Activated naive CD8-positive, alpha-beta T cell (primary cell): ENCODE measurements around the gene CTSD.
A peak's percentile ranks its signal among the peaks of the same experiment; 100 is the strongest.
"Not testable (repeated sequence)": the region's sequence is repeated elsewhere in the genome, so short reads cannot be mapped to it uniquely, and the experiment has no call there.

Source experiments
- H3K27ac Mint-ChIP-seq: one replicate; pipeline ENCODE4 v1.8.0; 2021; ENCODE audit warnings: mixed read lengths
- H3K27me3 Mint-ChIP-seq: one replicate; pipeline ENCODE4 v1.8.0; 2021; ENCODE audit warnings: mixed read lengths
- H3K36me3 Mint-ChIP-seq: one replicate; pipeline ENCODE4 v1.8.0; 2021; ENCODE audit warnings: mixed read lengths
- H3K4me1 Mint-ChIP-seq: one replicate; pipeline ENCODE4 v1.8.0; 2021; ENCODE audit warnings: low read depth, mixed read lengths
- H3K4me3 Mint-ChIP-seq: one replicate; pipeline ENCODE4 v1.8.0; 2021; ENCODE audit warnings: mild to moderate bottlenecking, mixed read lengths
- H3K9me3 Mint-ChIP-seq: one replicate; pipeline ENCODE4 v1.8.0; 2021; ENCODE audit warnings: low read depth, mixed read lengths

Gene CTSD

DNA sequence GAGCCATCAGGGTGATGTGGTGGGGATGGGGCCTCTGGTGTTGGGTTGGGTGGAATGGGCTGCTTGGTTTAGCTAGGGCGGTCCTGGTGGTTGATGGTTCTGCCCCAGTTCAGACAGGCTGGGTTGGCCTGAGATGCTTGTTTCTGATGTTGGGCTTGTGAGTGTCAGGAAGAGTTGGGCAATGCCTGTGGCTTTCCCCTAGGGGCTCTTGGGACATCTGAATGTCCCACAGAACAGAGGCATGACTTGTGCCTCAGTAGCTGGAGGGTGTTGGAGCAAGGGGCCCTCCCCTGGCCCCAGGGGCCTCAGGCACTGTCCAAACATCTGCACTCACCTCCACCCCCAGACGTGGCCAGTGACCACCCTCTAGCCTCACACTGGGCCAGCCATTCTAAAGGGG is 14.0 kb upstream of the CTSD start:
- H3K4me1 Mint-ChIP-seq, result peaks cover 6% of the 10 kb centered on the region
- no peaks in the 10 kb centered on the region for H3K36me3 Mint-ChIP-seq
- no peaks in the 10 kb centered on the region for H3K27me3 Mint-ChIP-seq
- no peaks in the 10 kb centered on the region for H3K9me3 Mint-ChIP-seq
- H3K27ac Mint-ChIP-seq, result no peak overlapping the region
- no peak overlapping the region for H3K4me3 Mint-ChIP-seq

DNA sequence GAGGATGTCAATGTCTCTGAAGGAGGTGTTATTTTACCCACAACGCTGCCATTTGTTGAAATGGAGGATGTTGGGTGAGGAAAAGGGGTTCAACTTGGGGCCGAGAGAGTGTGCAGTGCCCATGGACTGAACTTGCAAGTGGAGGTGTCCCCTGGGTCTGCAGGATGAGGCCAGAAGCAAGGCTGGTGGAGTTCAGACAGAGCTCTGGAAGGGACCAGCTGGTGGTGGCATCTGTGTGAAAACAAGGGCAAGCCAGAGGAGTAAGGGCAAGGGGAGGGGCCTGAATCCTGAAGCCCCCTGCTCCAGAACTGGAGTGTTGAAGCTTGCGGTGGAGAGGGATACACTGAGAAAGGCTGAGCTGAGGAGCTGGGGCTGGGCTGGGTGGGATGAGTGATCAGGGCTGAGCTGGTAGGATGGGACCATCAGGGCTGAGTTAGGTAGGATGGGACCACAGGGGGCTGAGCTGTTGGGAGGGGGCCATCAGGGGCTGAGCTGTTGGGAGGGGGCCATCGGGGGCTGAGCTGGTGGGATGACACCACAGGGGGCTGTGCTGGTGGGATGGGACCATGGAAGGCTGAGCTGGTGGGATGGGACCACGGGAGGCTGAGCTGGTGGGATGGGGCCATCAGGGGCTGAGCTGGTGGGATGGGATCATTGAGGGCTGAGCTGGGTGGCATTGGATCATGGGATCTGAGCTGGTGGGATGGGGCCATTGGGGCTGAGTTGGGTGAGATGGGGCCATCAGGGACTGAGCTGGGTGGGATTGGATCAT is 13.4 kb upstream of the CTSD start:
- H3K4me3 Mint-ChIP-seq, result no peak overlapping the region
- no peaks in the 10 kb centered on the region for H3K27me3 Mint-ChIP-seq
- H3K27ac Mint-ChIP-seq, result no peak overlapping the region
- H3K4me1 Mint-ChIP-seq, result peaks cover 12% of the 10 kb centered on the region
- no peaks in the 10 kb centered on the region for H3K9me3 Mint-ChIP-seq
- H3K36me3 Mint-ChIP-seq, result no peaks in the 10 kb centered on the region

DNA sequence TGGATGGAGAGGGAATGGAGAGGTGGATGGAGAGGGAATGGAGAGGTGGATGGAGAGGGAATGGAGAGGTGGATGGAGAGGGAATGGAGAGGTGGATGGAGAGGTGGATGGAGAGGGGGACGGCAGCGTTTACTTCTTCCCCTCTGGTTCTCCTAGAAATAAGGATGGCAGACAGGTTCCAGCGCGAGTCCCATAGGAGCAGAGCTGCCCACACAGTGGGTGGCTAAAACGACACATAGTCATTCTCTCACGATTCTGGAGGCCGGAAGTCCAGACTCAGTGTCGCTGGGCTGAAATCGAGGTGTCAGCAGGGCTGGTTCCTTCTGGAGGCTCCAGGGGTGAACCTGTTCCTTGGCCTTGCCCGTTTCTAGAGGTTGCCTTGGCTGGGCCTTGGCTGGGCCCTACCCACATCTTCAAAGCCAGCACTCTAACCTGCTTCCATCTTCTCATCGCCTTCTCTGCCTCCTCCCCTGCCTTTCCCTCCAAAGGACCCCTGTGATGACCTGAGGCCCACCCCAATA is 12.7 kb upstream of the CTSD start:
- Mint-ChIP-seq H3K27ac (no peak overlapping the region), H3K4me3 (no peak overlapping the region), H3K9me3 (no peaks in the 10 kb centered on the region), H3K4me1 (peaks cover 19% of the 10 kb centered on the region), H3K27me3 (no peaks in the 10 kb centered on the region), H3K36me3 (no peaks in the 10 kb centered on the region)

- H3K27ac Mint-ChIP-seq, result no peak overlapping the region
- peaks cover 19% of the 10 kb centered on the region for H3K4me1 Mint-ChIP-seq
These were observed 11.2 kb upstream of the CTSD start for GRCh38 chr11:1774886-1775285.

DNA sequence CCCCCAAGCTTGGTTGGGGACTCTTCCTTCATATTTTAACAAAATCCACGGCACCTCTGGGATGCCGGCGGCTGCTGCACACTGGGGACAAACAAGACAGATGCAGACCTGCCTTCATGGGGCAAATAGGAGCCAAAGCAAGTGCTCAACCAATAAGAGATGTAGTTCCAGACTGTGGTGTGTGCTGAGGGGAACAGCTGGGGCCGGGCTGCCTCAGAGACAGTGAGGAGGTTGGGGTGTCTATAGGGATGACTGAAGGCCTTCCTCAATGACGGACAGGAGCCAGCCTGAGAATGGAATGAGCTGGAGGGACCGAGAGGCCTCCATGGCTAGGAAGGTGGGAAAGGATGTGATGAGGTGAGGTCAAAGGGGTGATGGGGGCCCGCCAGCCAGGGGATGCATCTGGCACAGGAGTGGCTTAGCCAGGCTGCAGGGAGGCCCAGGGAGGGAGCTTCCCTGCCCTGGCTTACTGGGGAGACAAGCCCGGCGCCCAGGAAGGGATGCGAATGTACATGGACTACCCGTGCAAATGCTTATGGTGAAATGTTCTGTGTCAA is 10.3 kb upstream of the CTSD start:
- no peaks in the 10 kb centered on the region for H3K36me3 Mint-ChIP-seq
- H3K4me3 Mint-ChIP-seq, result no peak overlapping the region
- no peaks in the 10 kb centered on the region for H3K27me3 Mint-ChIP-seq
- no peak overlapping the region for H3K27ac Mint-ChIP-seq
- H3K9me3 Mint-ChIP-seq, result no peaks in the 10 kb centered on the region
- peaks cover 19% of the 10 kb centered on the region for H3K4me1 Mint-ChIP-seq

More at GRCh38 chr11:1774886-1775285, 11.2 kb upstream of the CTSD start:
- Mint-ChIP-seq H3K9me3 (no peaks in the 10 kb centered on the region), H3K27me3 (no peaks in the 10 kb centered on the region), H3K4me3 (no peak overlapping the region), H3K36me3 (no peaks in the 10 kb centered on the region)

DNA sequence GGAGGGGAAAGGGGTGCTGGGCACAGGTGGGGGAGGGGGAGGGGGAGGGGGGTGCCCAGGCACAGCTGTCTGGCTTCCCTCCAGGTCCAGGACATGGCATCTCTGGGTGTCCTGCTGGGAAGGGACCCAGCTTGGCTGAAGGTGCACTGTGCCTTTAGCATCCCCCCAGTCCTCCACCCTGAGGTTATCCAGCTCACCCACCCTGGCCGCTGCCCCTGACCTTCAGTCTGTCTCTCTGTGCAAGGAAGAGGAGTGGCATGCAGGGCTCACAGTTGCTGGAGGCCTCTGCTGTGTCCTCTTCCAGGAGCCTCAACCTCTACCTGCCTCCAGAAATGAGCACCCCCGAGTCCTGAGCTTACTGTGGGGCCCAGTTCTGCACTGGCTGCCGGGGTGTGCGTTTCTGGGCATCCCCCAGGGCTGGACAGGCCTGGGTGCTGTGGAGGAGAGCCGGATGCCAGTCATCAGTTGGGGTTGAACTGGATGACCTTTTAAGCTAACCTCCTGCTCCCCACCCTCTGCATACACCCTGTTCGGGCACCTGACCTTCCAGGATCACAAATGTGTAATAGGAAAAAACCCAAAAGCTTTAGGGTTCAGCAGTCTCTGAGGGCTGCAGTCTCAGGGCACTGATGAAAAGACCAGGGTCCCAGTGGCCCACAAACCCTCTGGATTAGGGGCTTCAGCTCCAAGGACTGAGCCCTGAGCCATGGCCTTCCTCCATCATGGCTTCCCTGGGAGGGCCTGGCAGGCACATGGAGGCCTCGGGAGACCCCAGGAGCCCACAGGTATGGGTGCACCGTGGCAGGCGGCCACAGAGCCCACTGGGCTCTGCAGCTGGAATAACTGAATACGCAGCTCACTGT is 9.6 kb upstream of the CTSD start:
- H3K27me3 Mint-ChIP-seq, result no peaks in the 10 kb centered on the region

DNA sequence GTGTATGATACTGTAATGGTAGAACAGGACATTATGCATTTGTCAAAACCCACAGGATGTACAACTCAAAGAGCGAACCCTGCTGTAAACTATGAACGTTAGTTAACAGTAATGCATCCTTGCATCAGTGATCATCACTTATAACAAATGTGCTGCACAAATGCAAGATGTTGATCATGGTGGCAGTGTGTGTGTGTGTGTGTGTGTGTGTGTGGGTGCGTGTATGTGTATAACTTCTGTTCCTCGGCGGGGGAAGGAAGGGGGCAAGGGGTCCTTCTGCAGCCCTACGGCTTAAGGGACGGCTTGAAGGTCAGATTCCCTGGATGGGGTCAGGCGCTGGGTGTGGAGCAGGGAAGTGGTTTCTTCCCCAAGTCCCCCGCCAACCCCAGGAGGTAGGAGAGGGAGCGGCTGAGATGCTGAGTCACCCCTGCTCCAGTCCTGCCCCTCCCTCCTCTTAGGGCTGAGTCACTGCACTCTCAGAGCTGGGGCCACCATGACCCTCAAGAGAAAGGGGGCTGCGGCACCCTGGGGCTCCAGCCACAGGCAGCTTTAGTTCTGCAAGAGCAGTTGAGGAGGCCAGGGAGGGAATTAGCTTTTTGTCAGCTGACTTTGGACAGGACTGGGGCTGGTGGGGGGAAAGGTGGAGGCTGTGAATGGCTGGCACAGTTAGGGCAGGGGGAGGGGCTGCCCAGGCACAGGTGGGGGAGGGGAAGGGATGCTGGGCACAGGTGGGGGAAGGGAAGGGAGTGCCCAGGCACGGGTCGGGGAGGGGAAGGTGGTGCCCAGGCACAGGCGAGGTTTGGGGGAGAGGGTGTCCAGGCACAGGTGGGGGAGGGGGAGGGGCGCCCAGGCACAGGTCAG is 8.8 kb upstream of the CTSD start:
- H3K36me3 Mint-ChIP-seq, result no peaks in the 10 kb centered on the region
- peaks cover 19% of the 10 kb centered on the region for H3K4me1 Mint-ChIP-seq
- peak overlapping the region; percentile 58 for H3K4me3 Mint-ChIP-seq
- no peaks in the 10 kb centered on the region for H3K9me3 Mint-ChIP-seq
- no peaks in the 10 kb centered on the region for H3K27me3 Mint-ChIP-seq
- H3K27ac Mint-ChIP-seq, result peak overlapping the region; percentile 1

More for the DNA sequence above, 9.6 kb upstream of the CTSD start:
- peaks cover 19% of the 10 kb centered on the region for H3K4me1 Mint-ChIP-seq
- no peak overlapping the region for H3K27ac Mint-ChIP-seq
- no peak overlapping the region for H3K4me3 Mint-ChIP-seq
- no peaks in the 10 kb centered on the region for H3K9me3 Mint-ChIP-seq
- H3K36me3 Mint-ChIP-seq, result no peaks in the 10 kb centered on the region

- Mint-ChIP-seq H3K27me3 (no peaks in the 10 kb centered on the region), H3K36me3 (no peaks in the 10 kb centered on the region), H3K27ac (peak overlapping the region; percentile 1), H3K9me3 (no peaks in the 10 kb centered on the region), H3K4me3 (no peak overlapping the region), H3K4me1 (peaks cover 19% of the 10 kb centered on the region)
These were observed 8.0 kb upstream of the CTSD start for GRCh38 chr11:1771700-1772099.

DNA sequence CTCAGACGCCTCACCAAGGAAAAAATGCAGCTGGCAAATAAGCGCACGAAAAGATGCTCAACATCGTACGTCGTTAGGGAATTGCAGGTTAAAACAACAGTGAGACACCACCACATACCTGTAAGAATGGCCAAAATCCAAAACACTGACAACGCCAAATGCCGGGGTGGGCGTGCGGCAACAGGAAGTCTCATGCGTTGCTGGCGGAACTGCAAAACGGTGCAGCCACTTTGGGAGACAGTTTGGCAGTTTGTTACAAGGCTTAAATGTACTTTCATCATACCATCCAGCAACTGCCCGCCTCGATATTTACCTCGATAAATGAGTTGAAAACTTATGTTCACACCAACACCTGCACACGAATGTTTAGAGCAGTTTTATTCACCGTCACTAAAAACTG is 7.5 kb upstream of the CTSD start:
- Mint-ChIP-seq H3K27me3 (no peaks in the 10 kb centered on the region), H3K9me3 (no peaks in the 10 kb centered on the region), H3K4me3 (no peak overlapping the region), H3K27ac (no peak overlapping the region), H3K4me1 (peaks cover 19% of the 10 kb centered on the region), H3K36me3 (no peaks in the 10 kb centered on the region)

GRCh38 chr11:1770528-1770927 is 6.8 kb upstream of the CTSD start:
- no peak overlapping the region for H3K27ac Mint-ChIP-seq
- H3K36me3 Mint-ChIP-seq, result no peaks in the 10 kb centered on the region
- H3K4me3 Mint-ChIP-seq, result no peak overlapping the region
- no peaks in the 10 kb centered on the region for H3K9me3 Mint-ChIP-seq
- no peaks in the 10 kb centered on the region for H3K27me3 Mint-ChIP-seq
- H3K4me1 Mint-ChIP-seq, result peaks cover 19% of the 10 kb centered on the region

DNA sequence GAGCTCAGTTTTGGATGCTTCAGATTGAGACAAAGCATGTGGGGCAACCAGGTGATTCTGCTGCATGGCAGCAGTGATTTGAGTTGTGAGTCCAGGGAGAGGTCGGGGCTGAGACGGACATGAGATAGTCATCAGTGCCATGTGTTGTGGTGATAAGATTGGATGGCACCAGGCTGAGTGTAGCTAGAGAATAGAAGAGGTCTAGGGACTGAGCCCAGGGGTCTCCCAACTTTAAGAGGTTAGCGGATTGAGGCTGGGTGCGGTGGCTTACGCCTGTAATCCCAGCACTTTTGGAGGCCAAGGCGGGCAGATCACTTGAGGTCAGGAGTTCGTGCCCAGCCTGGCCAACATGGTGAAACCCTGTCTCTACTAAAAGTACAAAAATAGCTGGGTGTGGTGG is 6.3 kb upstream of the CTSD start:
- Mint-ChIP-seq H3K36me3 (no peaks in the 10 kb centered on the region), H3K27ac (no peak overlapping the region)

GRCh38 chr11:1769304-1769936 is 5.7 kb upstream of the CTSD start:
- H3K36me3 Mint-ChIP-seq, H3K9me3 Mint-ChIP-seq, H3K27me3 Mint-ChIP-seq, H3K27ac Mint-ChIP-seq, H3K4me3 Mint-ChIP-seq: not testable (repeated sequence)
- peaks cover 22% of the 10 kb centered on the region for H3K4me1 Mint-ChIP-seq

More for the DNA sequence above, 6.3 kb upstream of the CTSD start:
- no peak overlapping the region for H3K4me3 Mint-ChIP-seq
- H3K9me3 Mint-ChIP-seq, result no peaks in the 10 kb centered on the region
- H3K4me1 Mint-ChIP-seq, result peaks cover 19% of the 10 kb centered on the region
- H3K27me3 Mint-ChIP-seq, result no peaks in the 10 kb centered on the region

DNA sequence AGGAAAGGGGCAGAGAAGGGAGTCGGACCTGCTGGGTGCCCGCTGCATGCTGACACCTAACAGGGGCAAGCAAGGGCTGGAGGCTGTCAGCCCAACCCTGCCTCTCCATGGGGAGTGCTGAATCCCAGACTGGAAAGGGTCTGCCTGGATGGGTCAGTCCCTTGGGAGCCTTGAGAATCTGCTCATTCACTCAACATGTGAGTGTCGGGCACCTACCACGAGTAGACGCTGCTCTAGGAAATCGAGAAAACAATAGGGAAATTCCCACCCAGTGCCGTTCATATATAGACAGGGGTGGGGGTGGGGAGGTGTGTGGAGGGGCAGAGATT is 4.4 kb upstream of the CTSD start:
- no peaks in the 10 kb centered on the region for H3K9me3 Mint-ChIP-seq
- peaks cover 18% of the 10 kb centered on the region for H3K4me1 Mint-ChIP-seq
- H3K27me3 Mint-ChIP-seq, result no peaks in the 10 kb centered on the region
- no peaks in the 10 kb centered on the region for H3K36me3 Mint-ChIP-seq
- no peak overlapping the region for H3K4me3 Mint-ChIP-seq
- no peak overlapping the region for H3K27ac Mint-ChIP-seq
